GM20431 (cell line): ENCODE results near the gene GABRB1.

Experiments used
- in situ Hi-C: fragments of 300-500 bp; cut with MseI, MboI; formaldehyde crosslinking; loops from one replicate; pipeline ENCODE4 v1.15.0; 2020; ENCODE audit warnings: low sequenced_read_pairs; ENCODE audit not compliant: unreplicated experiment

The GABRB1 gene

GRCh38 chr4:47195706-47196105 is 164.3 kb downstream of the GABRB1 start:
- in situ Hi-C loops = no loop called here

GRCh38 chr4:47198791-47199190 is 167.4 kb downstream of the GABRB1 start:
- in situ Hi-C loops = no loop called here

- in situ Hi-C loops = no loop called here
Measured at GRCh38 chr4:47203593-47203992, 172.2 kb downstream of the GABRB1 start.

GRCh38 chr4:47207555-47207954 is 176.2 kb downstream of the GABRB1 start:
- in situ Hi-C loops = no loop called here

GRCh38 chr4:47209833-47210232 is 178.5 kb downstream of the GABRB1 start:
- in situ Hi-C loops = no loop called here

GRCh38 chr4:47210828-47211227 is 179.5 kb downstream of the GABRB1 start:
- in situ Hi-C loops = no loop called here

GRCh38 chr4:47213106-47213505 is 181.7 kb downstream of the GABRB1 start:
- in situ Hi-C loops = no loop called here

GRCh38 chr4:47213539-47213938 is 182.2 kb downstream of the GABRB1 start:
- in situ Hi-C loops = no loop called here

- in situ Hi-C loops = no loop called here
Measured at GRCh38 chr4:47213971-47214370, 182.6 kb downstream of the GABRB1 start.

GRCh38 chr4:47215759-47216158 is 184.4 kb downstream of the GABRB1 start:
- in situ Hi-C loops = no loop called here

GRCh38 chr4:47217291-47217690 is 185.9 kb downstream of the GABRB1 start:
- in situ Hi-C loops = no loop called here

GRCh38 chr4:47217884-47218283 is 186.5 kb downstream of the GABRB1 start:
- in situ Hi-C loops = no loop called here

- in situ Hi-C loops = no loop called here
Measured at GRCh38 chr4:47218631-47219030, 187.3 kb downstream of the GABRB1 start.

GRCh38 chr4:47219586-47219985 is 188.2 kb downstream of the GABRB1 start:
- in situ Hi-C loops = no loop called here

GRCh38 chr4:47221721-47222120 is 190.4 kb downstream of the GABRB1 start:
- in situ Hi-C loops = no loop called here

GRCh38 chr4:47222276-47222675 is 190.9 kb downstream of the GABRB1 start:
- in situ Hi-C loops = no loop called here

GRCh38 chr4:47224361-47224760 is 193.0 kb downstream of the GABRB1 start:
- in situ Hi-C loops = no loop called here

- in situ Hi-C loops = no loop called here
Measured at GRCh38 chr4:47235721-47236120, 204.4 kb downstream of the GABRB1 start.

- in situ Hi-C loops = no loop called here
Measured at GRCh38 chr4:47238667-47239066, 207.3 kb downstream of the GABRB1 start.

- in situ Hi-C loops = no loop called here
Measured at GRCh38 chr4:47239649-47240048, 208.3 kb downstream of the GABRB1 start.

- in situ Hi-C loops = no loop called here
Measured at GRCh38 chr4:47251348-47252135, 220.2 kb downstream of the GABRB1 start.

GRCh38 chr4:47263721-47264120 is 232.4 kb downstream of the GABRB1 start:
- in situ Hi-C loops = no loop called here
